Measurements from ENCODE around the gene C8G.

Gene C8G

DNA sequence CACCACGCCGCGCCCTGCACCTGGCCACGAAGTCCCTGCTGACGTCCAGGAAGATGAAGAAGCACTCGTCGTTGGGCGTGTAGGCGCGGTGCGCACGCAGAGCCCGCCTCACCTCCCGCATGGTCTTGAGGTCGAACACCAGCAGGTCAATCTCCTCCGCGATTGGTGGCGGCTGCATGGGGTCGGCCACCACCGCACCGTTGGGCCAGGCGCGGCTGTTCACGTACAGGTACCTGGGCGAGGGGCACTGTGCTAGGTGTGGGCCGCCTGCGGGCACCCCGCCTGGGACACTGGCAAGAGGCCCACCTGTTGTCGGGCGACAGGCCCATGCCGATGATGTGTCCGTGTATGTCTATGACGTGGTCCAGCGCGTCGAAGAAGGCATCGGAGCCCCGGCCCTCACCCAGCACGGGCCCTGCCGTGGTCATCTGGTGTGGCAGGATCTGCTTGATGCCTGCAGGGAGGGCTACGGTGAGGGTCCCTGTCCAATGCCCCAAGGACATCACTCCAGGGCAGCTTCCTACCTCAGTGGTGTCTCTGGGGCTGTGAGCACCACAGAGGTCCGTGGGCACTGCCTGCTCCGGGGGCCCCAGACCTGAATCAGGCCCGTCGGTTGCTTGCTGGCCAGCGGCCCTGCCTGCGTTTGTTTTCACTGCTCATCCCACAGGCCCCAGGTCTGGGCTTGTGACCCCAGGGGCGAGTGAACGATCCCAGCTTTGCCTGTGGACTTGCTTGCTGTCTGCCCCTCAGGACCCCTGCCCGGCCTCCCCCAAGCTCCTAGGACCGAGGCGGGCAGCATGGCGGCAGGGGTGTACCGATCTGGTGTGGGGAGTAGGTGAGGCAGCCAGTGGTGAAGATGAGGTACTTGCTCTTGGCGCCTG, 3.6 kb upstream of the C8G start:
- peaks cover 23% of the 10 kb centered on the region for H4K20me1 ChIP-seq (ENCODE audit: insufficient read depth, low read length)
- H3K4me1 ChIP-seq (ENCODE audit: insufficient read depth, low read length): peaks cover 27% of the 10 kb centered on the region
- H3K36me3 ChIP-seq (ENCODE audit: insufficient read depth, low read length): peaks cover 44% of the 10 kb centered on the region
- H3K9ac ChIP-seq (ENCODE audit: low read depth, low read length): no peak overlapping the region
- no peak overlapping the region for H3K4me2 ChIP-seq (ENCODE audit: insufficient read depth, low read length)
- no peak overlapping the region for H2AFZ ChIP-seq (ENCODE audit: low read depth, low read length)
- ATAC-seq (ENCODE audit: insufficient read depth, low read depth): no peak
- no peaks in the 10 kb centered on the region for H3K27me3 ChIP-seq (ENCODE audit: insufficient read depth, low read length, poor library complexity)
- TF ChIP-seq, protein P1, sequence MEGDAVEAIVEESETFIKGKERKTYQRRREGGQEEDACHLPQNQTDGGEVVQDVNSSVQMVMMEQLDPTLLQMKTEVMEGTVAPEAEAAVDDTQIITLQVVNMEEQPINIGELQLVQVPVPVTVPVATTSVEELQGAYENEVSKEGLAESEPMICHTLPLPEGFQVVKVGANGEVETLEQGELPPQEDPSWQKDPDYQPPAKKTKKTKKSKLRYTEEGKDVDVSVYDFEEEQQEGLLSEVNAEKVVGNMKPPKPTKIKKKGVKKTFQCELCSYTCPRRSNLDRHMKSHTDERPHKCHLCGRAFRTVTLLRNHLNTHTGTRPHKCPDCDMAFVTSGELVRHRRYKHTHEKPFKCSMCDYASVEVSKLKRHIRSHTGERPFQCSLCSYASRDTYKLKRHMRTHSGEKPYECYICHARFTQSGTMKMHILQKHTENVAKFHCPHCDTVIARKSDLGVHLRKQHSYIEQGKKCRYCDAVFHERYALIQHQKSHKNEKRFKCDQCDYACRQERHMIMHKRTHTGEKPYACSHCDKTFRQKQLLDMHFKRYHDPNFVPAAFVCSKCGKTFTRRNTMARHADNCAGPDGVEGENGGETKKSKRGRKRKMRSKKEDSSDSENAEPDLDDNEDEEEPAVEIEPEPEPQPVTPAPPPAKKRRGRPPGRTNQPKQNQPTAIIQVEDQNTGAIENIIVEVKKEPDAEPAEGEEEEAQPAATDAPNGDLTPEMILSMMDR (IDR thresholded peaks at IDR 0.05; ENCODE audit: borderline replicate concordance, extremely low read depth, low read length, poor library complexity, severe bottlenecking): no peak
- no peak for TF ChIP-seq EZH2 (IDR thresholded peaks at IDR 0.05; ENCODE audit: borderline replicate concordance, low read depth, low read length, severe bottlenecking)
- no peak for DNase-seq
- H3K27ac ChIP-seq (ENCODE audit: low read length): no peak overlapping the region
- no peak overlapping the region for H3K4me3 ChIP-seq (ENCODE audit: low read depth in 1 of 2, low read length in 2 of 2)
- H3K9me3 ChIP-seq (ENCODE audit: insufficient read depth, low read length, severe bottlenecking): no peaks in the 10 kb centered on the region
- H3K79me2 ChIP-seq (ENCODE audit: insufficient read depth, low read length): peaks cover 23% of the 10 kb centered on the region

DNA sequence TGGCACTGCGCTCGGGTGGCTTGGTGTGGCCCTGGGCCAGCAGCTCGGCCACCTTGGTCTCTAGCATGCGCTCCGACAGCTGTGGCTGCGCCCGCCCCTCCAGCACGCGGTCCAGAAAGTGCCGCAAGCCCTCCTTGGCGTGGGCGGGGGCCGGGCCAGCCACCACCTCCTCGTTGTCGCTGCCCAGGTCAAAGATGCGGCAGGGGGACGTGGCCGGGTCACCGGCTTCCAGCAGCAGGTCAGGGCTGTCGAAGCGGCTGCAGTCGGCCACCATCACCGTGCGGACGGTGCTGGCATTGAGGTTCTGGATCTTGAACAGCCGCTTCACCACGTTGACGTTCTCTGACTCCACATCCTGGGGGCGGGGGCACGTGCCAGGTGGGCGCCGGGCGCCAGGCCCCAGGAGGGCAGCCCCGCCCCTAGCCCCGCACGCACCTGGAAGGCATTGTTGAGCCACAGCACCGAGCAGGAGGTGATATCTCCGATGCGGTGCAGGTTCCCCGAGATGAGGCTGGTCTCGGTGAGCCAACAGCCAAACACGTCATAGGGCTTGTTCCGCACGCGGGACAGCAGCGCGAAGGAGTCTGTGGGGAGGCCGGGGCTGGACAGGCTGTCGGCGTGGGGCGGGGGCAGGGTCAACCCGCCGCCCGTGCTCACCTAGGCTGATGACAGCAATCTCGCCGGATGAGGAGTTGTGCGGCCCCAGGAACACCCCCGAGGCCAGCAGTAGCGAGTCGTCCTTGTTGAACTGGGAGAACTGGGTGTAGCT, 2.7 kb upstream of the C8G start:
- H3K4me1 ChIP-seq (ENCODE audit: insufficient read depth, low read length): peaks cover 27% of the 10 kb centered on the region
- no peak overlapping the region for H2AFZ ChIP-seq (ENCODE audit: low read depth, low read length)
- peak overlapping the region in 1 of 2 experiments; percentile 30; a peak in 1 of 4 replicates for H3K4me3 ChIP-seq (ENCODE audit: low read depth in 1 of 2, low read length in 2 of 2)
- H3K36me3 ChIP-seq (ENCODE audit: insufficient read depth, low read length): peaks cover 41% of the 10 kb centered on the region
- DNase-seq: no peak
- no peak for ATAC-seq (ENCODE audit: insufficient read depth, low read depth)
- H3K9ac ChIP-seq (ENCODE audit: low read depth, low read length): peak overlapping the region; percentile 89; the same call in 1 of the 2 replicates
- H3K27ac ChIP-seq (ENCODE audit: low read length): no peak overlapping the region
- H3K27me3 ChIP-seq (ENCODE audit: insufficient read depth, low read length, poor library complexity): no peaks in the 10 kb centered on the region
- no peaks in the 10 kb centered on the region for H3K9me3 ChIP-seq (ENCODE audit: insufficient read depth, low read length, severe bottlenecking)
- peaks cover 23% of the 10 kb centered on the region for H4K20me1 ChIP-seq (ENCODE audit: insufficient read depth, low read length)
- TF ChIP-seq, protein P1 (IDR thresholded peaks at IDR 0.05; ENCODE audit: borderline replicate concordance, extremely low read depth, low read length, poor library complexity, severe bottlenecking): no peak
- TF ChIP-seq EZH2 (IDR thresholded peaks at IDR 0.05; ENCODE audit: borderline replicate concordance, low read depth, low read length, severe bottlenecking): no peak
- H3K79me2 ChIP-seq (ENCODE audit: insufficient read depth, low read length): peaks cover 23% of the 10 kb centered on the region
- H3K4me2 ChIP-seq (ENCODE audit: insufficient read depth, low read length): peak overlapping the region; percentile 91

DNA sequence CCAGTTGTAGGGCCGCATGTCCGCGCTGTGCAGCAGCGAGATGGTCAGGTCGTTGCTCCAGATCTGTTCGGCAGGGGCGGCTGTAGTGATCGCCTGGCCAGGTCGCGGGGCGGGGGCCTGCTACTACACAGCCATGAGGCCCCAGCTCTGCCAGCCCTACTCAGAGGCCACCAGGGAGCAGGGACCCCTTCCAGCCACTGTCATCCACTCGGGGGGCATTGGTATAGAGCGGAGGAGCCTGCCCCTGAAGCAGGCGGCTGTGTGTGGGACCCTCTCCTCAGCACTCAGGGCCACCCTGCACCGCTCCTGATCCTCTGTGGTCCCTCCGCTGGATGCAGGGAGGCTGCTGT, 2.2 kb upstream of the C8G start:
- peaks cover 23% of the 10 kb centered on the region for H3K79me2 ChIP-seq (ENCODE audit: insufficient read depth, low read length)
- H3K27ac ChIP-seq (ENCODE audit: low read length): no peak overlapping the region
- no peak overlapping the region for H2AFZ ChIP-seq (ENCODE audit: low read depth, low read length)
- peak overlapping the region; percentile 89; the same call in 1 of the 2 replicates for H3K9ac ChIP-seq (ENCODE audit: low read depth, low read length)
- H3K36me3 ChIP-seq (ENCODE audit: insufficient read depth, low read length): peaks cover 36% of the 10 kb centered on the region
- peak overlapping the region in 1 of 2 experiments; percentile 30; a peak in 1 of 4 replicates for H3K4me3 ChIP-seq (ENCODE audit: low read depth in 1 of 2, low read length in 2 of 2)
- DNase-seq: no peak
- TF ChIP-seq, protein P1 (IDR thresholded peaks at IDR 0.05; ENCODE audit: borderline replicate concordance, extremely low read depth, low read length, poor library complexity, severe bottlenecking): no peak
- peaks cover 17% of the 10 kb centered on the region for H4K20me1 ChIP-seq (ENCODE audit: insufficient read depth, low read length)
- no peak for ATAC-seq (ENCODE audit: insufficient read depth, low read depth)
- H3K4me1 ChIP-seq (ENCODE audit: insufficient read depth, low read length): peaks cover 27% of the 10 kb centered on the region
- no peaks in the 10 kb centered on the region for H3K27me3 ChIP-seq (ENCODE audit: insufficient read depth, low read length, poor library complexity)
- H3K4me2 ChIP-seq (ENCODE audit: insufficient read depth, low read length): peak overlapping the region; percentile 91
- no peaks in the 10 kb centered on the region for H3K9me3 ChIP-seq (ENCODE audit: insufficient read depth, low read length, severe bottlenecking)
